ENCODE measurements around the gene CTSW. TPM values are rescaled to one million over a fixed set of nuclear protein-coding genes. Genes with fewer than 3 reads are reported as not detected.

CTSW gene
- total and polyA plus RNA-seq, 4 donors, result 2.9 to 8.7 (median 3.8) TPM

- 87 to 93% methylated on average over 15 of the region's 15 CpGs for WGBS, 2 donors
- Histone ChIP-seq H3K9me3 (ENCODE audit: control insufficient read depth in 4 of 4, insufficient read depth in 3 of 4, low read length in 3 of 4) (peaks cover 0 to 6% (median 2%) of the 10 kb centered on the region in 4 donors), H3K4me1 (ENCODE audit: control insufficient read depth in 5 of 5, insufficient read depth in 5 of 5, low read length in 5 of 5) (peaks cover 0 to 30% (median 10%) of the 10 kb centered on the region in 5 donors), H3K9ac (ENCODE audit: insufficient read depth in 1 of 2, low read length in 2 of 2) (peak overlapping the region in 1 of 2 donors; percentile 2), H3K27me3 (ENCODE audit: control insufficient read depth in 3 of 3, insufficient read depth in 3 of 3, low read length in 2 of 3) (no peaks in the 10 kb centered on the region), H3K36me3 (ENCODE audit: control insufficient read depth in 4 of 4, insufficient read depth in 4 of 4, low read length in 4 of 4) (peaks cover 24 to 51% (median 31%) of the 10 kb centered on the region in 4 donors), H3K4me3 (no peak overlapping the region), H3K27ac (ENCODE audit: low read depth in 1 of 2, low read length in 1 of 2) (peak overlapping the region in 1 of 2 donors; percentile 95)
- DNase-seq, result peak in 1 of 3 donors; percentile 10
- ATAC-seq (ENCODE audit: insufficient read depth, low FRiP score), result no peak
- TF ChIP-seq CTCF (IDR thresholded peaks at IDR 0.05; ENCODE audit: control extremely low read depth, extremely low read depth), result no peak
These were observed 23.7 kb upstream of the CTSW start for GRCh38 chr11:65855927-65856363.

GRCh38 chr11:65856689-65857499 lies 22.7 kb upstream of the CTSW start:
- peaks cover 24 to 46% (median 29%) of the 10 kb centered on the region in 4 donors for H3K36me3 ChIP-seq (ENCODE audit: control insufficient read depth in 4 of 4, insufficient read depth in 4 of 4, low read length in 4 of 4)
- H3K4me1 ChIP-seq (ENCODE audit: control insufficient read depth in 5 of 5, insufficient read depth in 5 of 5, low read length in 5 of 5), result peaks cover 0 to 40% (median 20%) of the 10 kb centered on the region in 5 donors
- H3K9ac ChIP-seq (ENCODE audit: insufficient read depth in 1 of 2, low read length in 2 of 2), result peak overlapping the region; percentile 2 to 8
- peak overlapping the region; percentile 97 for H3K4me3 ChIP-seq
- peak; percentile 68 to 72 (median 70) for DNase-seq
- TF ChIP-seq CTCF (IDR thresholded peaks at IDR 0.05; ENCODE audit: control extremely low read depth, extremely low read depth), result no peak
- H3K27ac ChIP-seq (ENCODE audit: low read depth in 1 of 2, low read length in 1 of 2), result peak overlapping the region; percentile 95 to 98
- H3K27me3 ChIP-seq (ENCODE audit: control insufficient read depth in 3 of 3, insufficient read depth in 3 of 3, low read length in 2 of 3), result no peaks in the 10 kb centered on the region
- 1% methylated on average over 55 to 57 of the region's 57 CpGs for WGBS, 2 donors
- ATAC-seq (ENCODE audit: insufficient read depth, low FRiP score), result peak; percentile 36
- no peaks in the 10 kb centered on the region for H3K9me3 ChIP-seq (ENCODE audit: control insufficient read depth in 4 of 4, insufficient read depth in 3 of 4, low read length in 3 of 4)

- peak overlapping the region in 1 of 2 donors; percentile 8 for H3K9ac ChIP-seq (ENCODE audit: insufficient read depth in 1 of 2, low read length in 2 of 2)
- no peaks in the 10 kb centered on the region for H3K27me3 ChIP-seq (ENCODE audit: control insufficient read depth in 3 of 3, insufficient read depth in 3 of 3, low read length in 2 of 3)
- WGBS, 2 donors, result 0% methylated on average over 29 to 49 of the region's 49 CpGs
- DNase-seq (no peak), ATAC-seq (ENCODE audit: insufficient read depth, low FRiP score) (no peak)
- H3K4me3 ChIP-seq, result peak overlapping the region; percentile 97
- H3K27ac ChIP-seq (ENCODE audit: low read depth in 1 of 2, low read length in 1 of 2), result peak overlapping the region; percentile 95 to 98
- peaks cover 0 to 43% (median 20%) of the 10 kb centered on the region in 5 donors for H3K4me1 ChIP-seq (ENCODE audit: control insufficient read depth in 5 of 5, insufficient read depth in 5 of 5, low read length in 5 of 5)
- no peak for TF ChIP-seq CTCF (IDR thresholded peaks at IDR 0.05; ENCODE audit: control extremely low read depth, extremely low read depth)
- H3K36me3 ChIP-seq (ENCODE audit: control insufficient read depth in 4 of 4, insufficient read depth in 4 of 4, low read length in 4 of 4), result peaks cover 24 to 45% (median 31%) of the 10 kb centered on the region in 4 donors
- H3K9me3 ChIP-seq (ENCODE audit: control insufficient read depth in 4 of 4, insufficient read depth in 3 of 4, low read length in 3 of 4), result no peaks in the 10 kb centered on the region
These were observed 22.2 kb upstream of the CTSW start for GRCh38 chr11:65857500-65857852.
